SK-N-SH (cell line): Measurements from ENCODE around the gene CPEB2.
"Not testable (repeated sequence)": the region's sequence is repeated elsewhere in the genome, so short reads cannot be mapped to it uniquely, and the experiment has no call there.

Source experiments
- CHD2 ChIP-seq: fragments of 150-350 bp; IDR thresholded peaks from 2 replicates; pipeline ENCODE4 v1.6.1; 2018; ENCODE audit warnings: low read length; ENCODE audit not compliant: partially characterized antibody
- RAD21 ChIP-seq: IDR thresholded peaks from 2 replicates; pipeline ENCODE4 v1.6.1; 2012; ENCODE audit warnings: mild to moderate bottlenecking, low read length
- SMC3 ChIP-seq: IDR thresholded peaks from 2 replicates; pipeline ENCODE4 v1.6.1; 2012; ENCODE audit warnings: low read depth, low read length, improper control_type of control experiment
- TCF12 ChIP-seq: IDR thresholded peaks from 2 replicates; pipeline ENCODE4 v1.4.0; 2012
- TF ChIP-seq, protein P1 (sequence below): fragments of 150-350 bp; IDR thresholded peaks from 2 replicates; pipeline ENCODE4 v1.6.1; 2016; ENCODE audit warnings: mild to moderate bottlenecking, low read depth, low read length

DNA sequence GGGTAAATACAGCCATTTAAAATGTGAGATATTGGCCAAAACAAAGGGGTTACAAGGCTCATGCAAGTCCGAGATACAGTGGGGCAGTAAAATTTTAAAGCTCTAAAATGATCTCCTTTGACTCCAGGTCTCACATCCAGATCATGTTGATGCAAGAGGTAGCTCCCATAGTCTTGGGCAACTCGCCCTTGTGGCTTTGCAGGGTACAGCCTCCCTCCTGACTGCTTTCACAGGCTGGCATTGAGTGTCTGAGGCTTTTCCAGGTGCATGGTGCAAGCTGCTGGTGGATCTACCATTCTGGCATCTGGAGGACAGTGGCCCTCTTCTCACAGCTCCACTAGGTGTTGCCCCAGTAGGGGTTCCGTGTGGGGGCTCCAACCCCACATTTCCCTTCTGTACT, 83.5 kb downstream of the CPEB2 start:
- TF ChIP-seq, protein P1, sequence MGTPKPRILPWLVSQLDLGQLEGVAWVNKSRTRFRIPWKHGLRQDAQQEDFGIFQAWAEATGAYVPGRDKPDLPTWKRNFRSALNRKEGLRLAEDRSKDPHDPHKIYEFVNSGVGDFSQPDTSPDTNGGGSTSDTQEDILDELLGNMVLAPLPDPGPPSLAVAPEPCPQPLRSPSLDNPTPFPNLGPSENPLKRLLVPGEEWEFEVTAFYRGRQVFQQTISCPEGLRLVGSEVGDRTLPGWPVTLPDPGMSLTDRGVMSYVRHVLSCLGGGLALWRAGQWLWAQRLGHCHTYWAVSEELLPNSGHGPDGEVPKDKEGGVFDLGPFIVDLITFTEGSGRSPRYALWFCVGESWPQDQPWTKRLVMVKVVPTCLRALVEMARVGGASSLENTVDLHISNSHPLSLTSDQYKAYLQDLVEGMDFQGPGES, result not testable (repeated sequence)
- TF ChIP-seq RAD21, TCF12, SMC3, CHD2: not testable (repeated sequence)
